Right lobe of liver (tissue), 6 donors: Measurements from ENCODE around the gene PMFBP1. TPM values are rescaled to one million over a fixed set of nuclear protein-coding genes. Genes with fewer than 3 reads are reported as not detected.

ENCODE experiments used
- ATAC-seq, 4 donors: fragments of 200-7000 bp; cut with Tn5 transposase; one replicate each; pipeline ENCODE4 v1.9.1; 2020; ENCODE audit warnings: mild to moderate bottlenecking in 4 of 4, moderate library complexity in 4 of 4
- DNase-seq, 3 donors: peaks; one replicate each; pipeline ENCODE4 v3.0.0-alpha.2; 2020
- H3K27ac ChIP-seq, 3 donors: fragments of 200-600 bp; one replicate each; pipeline ENCODE4 v1.8.0; 2022
- H3K27me3 ChIP-seq, 2 donors: fragments of 200-600 bp; one replicate each; pipeline ENCODE4 v1.8.0; 2022
- H3K36me3 ChIP-seq, 4 donors: fragments of 200-600 bp; sonication (generic) in 1 of 4; one replicate each; pipeline versions ENCODE4 v1.5.1 to v1.8.0; 2017 to 2022; ENCODE audit warnings: control low read depth in 1 of 4
- H3K4me1 ChIP-seq, 4 donors: fragments of 200-600 bp; sonication (generic) in 1 of 4; one replicate each; pipeline versions ENCODE4 v1.5.1 to v1.8.0; 2017 to 2022; ENCODE audit warnings: control low read depth in 1 of 4
- H3K4me3 ChIP-seq, 3 donors: fragments of 200-600 bp; one replicate each; pipeline ENCODE4 v1.8.0; 2022
- H3K9me3 ChIP-seq, 4 donors: fragments of 200-600 bp; sonication (generic) in 1 of 4; one replicate each; pipeline versions ENCODE4 v1.5.1 to v1.8.0; 2017 to 2022; ENCODE audit warnings: control low read depth in 1 of 4
- CTCF ChIP-seq, 4 donors: fragments of 200-600 bp in 3 of 4; fragments of 450-650 bp in 1 of 4; IDR thresholded peaks; one replicate each; pipeline versions ENCODE4 v1.5.1 to v1.8.0; 2016 to 2022; ENCODE audit warnings: antibody characterized with exemption in 4 of 4, mild to moderate bottlenecking in 2 of 4
- POLR2A ChIP-seq: fragments of 450-650 bp; IDR thresholded peaks from one replicate; pipeline ENCODE4 v1.6.1; 2017; ENCODE audit warnings: antibody characterized with exemption, mild to moderate bottlenecking
- WGBS: methylation state at CpG from one replicate; pipeline ENCODE4 v1.1.6; 2018; ENCODE audit warnings: low coverage, low lambda C conversion rate; ENCODE audit not compliant: insufficient coverage; ENCODE audit errors: missing lambda C conversion rate; 5-methylcytosine and 5-hydroxymethylcytosine counted together
- intact Hi-C, 2 donors: fragments of 100-400 bp; cut with DNase I; formaldehyde crosslinking; loops; one replicate each; pipeline versions ENCODE4 v1.11.2 to v1.14.1; 2022
- total RNA-seq, 6 experiments: library from RNA; depleted of rRNA in 2 of 6; stranded (reverse); fragments of >200 nt in 2 of 6; fragmentation: NEBNext Ultra II Directional in 3 of 6; extraction: Animal tissue kit (Norgen Biotek cat#: 25700) in 3 of 6; gene quantifications; one replicate each; pipeline versions ENCODE4 v1.1.0 to v1.2.4, GENCODE V29; 2016 to 2023
- donor health status: DM: no; HTN: yes; CAD: no.
- donor health status: DM: no; HTN: no; CAD: no.
- donor health status: DM: no; HTN: no; CAD: no.
- donor health status: DM: no; HTN: yes; CAD: no.
- donor health status: DM: no; HTN: yes; CAD: no.

Gene PMFBP1
- total RNA-seq, 6 experiments from 2014 or later: 0.09 to 0.53 (median 0.19) TPM; not detected in 2

DNA sequence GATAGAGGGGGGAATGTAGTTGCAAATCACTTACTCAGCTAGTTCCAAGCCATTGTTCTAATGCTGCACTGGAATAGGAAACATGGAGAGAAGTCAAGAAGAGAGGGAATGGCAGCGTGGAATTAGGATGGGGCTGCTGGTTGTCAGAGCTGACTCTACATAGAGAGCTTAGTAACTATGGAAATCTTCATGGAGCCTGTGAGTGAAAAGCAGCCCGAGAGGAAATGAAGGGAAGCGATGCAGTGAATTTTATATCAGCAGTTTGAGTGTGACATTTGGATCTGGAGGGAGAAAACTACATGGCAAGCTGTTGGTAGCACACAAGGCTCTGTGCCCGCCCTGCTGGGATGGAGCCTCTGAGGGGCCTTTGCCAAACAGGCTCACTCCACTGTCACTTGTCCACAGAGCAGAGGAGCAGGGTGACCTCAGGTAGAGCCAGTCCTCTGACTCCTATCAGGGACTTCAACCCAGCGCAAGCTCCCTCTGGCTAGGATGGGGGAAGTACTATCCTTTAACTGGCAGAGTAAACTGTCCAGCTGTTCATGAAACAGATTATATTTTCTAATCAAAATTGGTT lies 27.9 kb upstream of the PMFBP1 start:
- WGBS: 56% methylated on average over 4 of the region's 5 CpGs
- DNase-seq (no peak), ATAC-seq (no peak)
- TF ChIP-seq CTCF (IDR thresholded peaks at IDR 0.05) (no peak), POLR2A (no peak)
- H3K36me3 ChIP-seq: no peaks in the 10 kb centered on the region
- intact Hi-C loops: no loop called here
- no peaks in the 10 kb centered on the region for H3K4me1 ChIP-seq
- H3K27ac ChIP-seq: no peak overlapping the region
- no peaks in the 10 kb centered on the region for H3K9me3 ChIP-seq
- H3K27me3 ChIP-seq: no peaks in the 10 kb centered on the region
- no peak overlapping the region for H3K4me3 ChIP-seq

DNA sequence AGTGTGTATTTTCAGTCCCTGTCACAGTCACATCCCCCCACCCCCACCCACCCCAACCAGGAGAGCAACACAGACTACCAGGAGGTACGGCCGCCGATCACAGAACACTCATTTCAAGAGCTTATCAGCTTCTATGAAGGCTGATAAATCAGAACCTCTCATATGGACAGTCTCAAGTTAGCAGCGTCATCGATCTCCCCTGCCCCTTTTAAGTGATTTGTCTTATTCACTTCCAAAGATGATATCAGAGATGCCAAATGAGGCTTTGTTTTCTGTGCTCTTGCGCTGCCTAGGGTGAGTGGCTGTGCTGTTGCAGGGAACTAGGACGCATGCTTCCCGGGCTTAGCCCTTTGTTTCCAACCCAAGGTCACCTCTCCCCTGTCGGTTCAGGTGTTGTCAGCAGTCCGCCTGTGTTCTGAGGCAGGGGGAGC lies 26.8 kb upstream of the PMFBP1 start:
- no peaks in the 10 kb centered on the region for H3K9me3 ChIP-seq
- no peak overlapping the region for H3K4me3 ChIP-seq
- no peaks in the 10 kb centered on the region for H3K36me3 ChIP-seq
- WGBS: 46% methylated on average over 7 of the region's 10 CpGs
- H3K27ac ChIP-seq: no peak overlapping the region
- intact Hi-C loops: no loop called here
- TF ChIP-seq POLR2A (no peak), CTCF (IDR thresholded peaks at IDR 0.05) (no peak)
- H3K4me1 ChIP-seq: no peaks in the 10 kb centered on the region
- ATAC-seq: no peak
- DNase-seq: no peak
- H3K27me3 ChIP-seq: no peaks in the 10 kb centered on the region

- Histone ChIP-seq H3K4me1 (no peaks in the 10 kb centered on the region), H3K27me3 (no peaks in the 10 kb centered on the region), H3K9me3 (no peaks in the 10 kb centered on the region), H3K36me3 (no peaks in the 10 kb centered on the region), H3K27ac (no peak overlapping the region), H3K4me3 (no peak overlapping the region)
- DNase-seq: no peak
- TF ChIP-seq CTCF (IDR thresholded peaks at IDR 0.05) (no peak), POLR2A (no peak)
- ATAC-seq: no peak
- WGBS: 59% methylated on average over 11 of the region's 11 CpGs
- intact Hi-C loops: no loop called here
These were observed 26.2 kb upstream of the PMFBP1 start for GRCh38 chr16:72198021-72198711.

- no CpG with 5 or more reads among the region's 4 CpGs for WGBS
- H3K27me3 ChIP-seq: no peaks in the 10 kb centered on the region
- H3K36me3 ChIP-seq: no peaks in the 10 kb centered on the region
- intact Hi-C loops: no loop called here
- no peaks in the 10 kb centered on the region for H3K9me3 ChIP-seq
- no peaks in the 10 kb centered on the region for H3K4me1 ChIP-seq
- TF ChIP-seq POLR2A: no peak
- no peak for TF ChIP-seq CTCF (IDR thresholded peaks at IDR 0.05)
- H3K4me3 ChIP-seq: no peak overlapping the region
- H3K27ac ChIP-seq: no peak overlapping the region
- ATAC-seq: no peak
- DNase-seq: no peak
These were observed 25.6 kb upstream of the PMFBP1 start for GRCh38 chr16:72197545-72197944.
